Aorta (tissue), 5 donors: ENCODE measurements around the gene MAPK7. TPM values are rescaled to one million over a fixed set of nuclear protein-coding genes. Genes with fewer than 3 reads are reported as not detected.

ENCODE experiments used
- ATAC-seq: fragments of 200-7000 bp; cut with Tn5 transposase; one replicate; pipeline ENCODE4 v1.9.1; 2022; ENCODE audit warnings: moderate library complexity; ENCODE audit not compliant: low FRiP score
- DNase-seq, 2 donors: peaks; one replicate each; pipeline ENCODE4 v3.0.0-alpha.2; 2020
- H3K27ac ChIP-seq, 2 donors: one replicate each; pipeline ENCODE4 v1.5.1; 2013; ENCODE audit warnings: low read length in 2 of 2, mild to moderate bottlenecking in 2 of 2, moderate library complexity in 2 of 2, control low read depth in 1 of 2, inconsistent platforms in 1 of 2, low read depth in 1 of 2
- H3K27me3 ChIP-seq, 2 donors: one replicate each; pipeline ENCODE4 v1.6.1; 2013; ENCODE audit warnings: control low read depth in 1 of 2, low read length in 1 of 2, mild to moderate bottlenecking in 1 of 2, moderate library complexity in 1 of 2; ENCODE audit not compliant: insufficient read depth in 2 of 2, control insufficient read depth in 1 of 2
- H3K36me3 ChIP-seq, 2 donors: one replicate each; pipeline ENCODE4 v1.6.1; 2013; ENCODE audit warnings: control low read depth in 1 of 2, low read length in 1 of 2, mild to moderate bottlenecking in 1 of 2; ENCODE audit not compliant: insufficient read depth in 2 of 2, control insufficient read depth in 1 of 2
- H3K4me1 ChIP-seq, 2 donors: one replicate each; pipeline ENCODE4 v1.6.1; 2013; ENCODE audit warnings: low read length in 2 of 2, control low read depth in 1 of 2, mild to moderate bottlenecking in 1 of 2, moderate library complexity in 1 of 2; ENCODE audit not compliant: insufficient read depth in 2 of 2, control insufficient read depth in 1 of 2
- H3K4me3 ChIP-seq, 2 donors: one replicate each; pipeline ENCODE4 v1.5.1; 2013; ENCODE audit warnings: low read length in 2 of 2, control low read depth in 1 of 2, mild to moderate bottlenecking in 1 of 2
- H3K9me3 ChIP-seq: one replicate; pipeline ENCODE4 v1.6.1; 2013; ENCODE audit warnings: mild to moderate bottlenecking, low read length; ENCODE audit not compliant: control insufficient read depth
- WGBS, 2 donors: extraction: QIAGEN DNeasy Blood & Tissue Kit; methylation state at CpG; one replicate each; pipeline ENCODE4 v1.1.7; 2013; 5-methylcytosine and 5-hydroxymethylcytosine counted together
- intact Hi-C, 2 donors: fragments of 100-400 bp; cut with DNase I; formaldehyde crosslinking; loops; one replicate each; pipeline versions ENCODE4 v1.14.2 to v1.15.0; 2022
- polyA plus RNA-seq, 2 donors: library from polyadenylated mRNA; stranded (reverse); fragments of 200-250 nt; gene quantifications; one replicate each; pipeline ENCODE4 v1.2.3, GENCODE V29; 2013
- total RNA-seq, 2 donors: library from RNA; stranded (reverse); fragmentation: NEBNext Ultra II Directional; extraction: Animal tissue kit (Norgen Biotek cat#: 25700); gene quantifications; one replicate each; pipeline ENCODE4 v1.2.1, GENCODE V29; 2021
- donor health status: healthy with polysubstance abuse.
- donor health status: Bipolar disorder and iron deficiency.
- donor health status: DM: no; HTN: no; CAD: no.
- donor health status: DM: no; HTN: no; CAD: no.
- donor health status: DM: yes; HTN: yes; CAD: no.

Gene MAPK7
- total and polyA plus RNA-seq, 4 donors, result 5.4 to 34.1 (median 29.5) TPM

DNA sequence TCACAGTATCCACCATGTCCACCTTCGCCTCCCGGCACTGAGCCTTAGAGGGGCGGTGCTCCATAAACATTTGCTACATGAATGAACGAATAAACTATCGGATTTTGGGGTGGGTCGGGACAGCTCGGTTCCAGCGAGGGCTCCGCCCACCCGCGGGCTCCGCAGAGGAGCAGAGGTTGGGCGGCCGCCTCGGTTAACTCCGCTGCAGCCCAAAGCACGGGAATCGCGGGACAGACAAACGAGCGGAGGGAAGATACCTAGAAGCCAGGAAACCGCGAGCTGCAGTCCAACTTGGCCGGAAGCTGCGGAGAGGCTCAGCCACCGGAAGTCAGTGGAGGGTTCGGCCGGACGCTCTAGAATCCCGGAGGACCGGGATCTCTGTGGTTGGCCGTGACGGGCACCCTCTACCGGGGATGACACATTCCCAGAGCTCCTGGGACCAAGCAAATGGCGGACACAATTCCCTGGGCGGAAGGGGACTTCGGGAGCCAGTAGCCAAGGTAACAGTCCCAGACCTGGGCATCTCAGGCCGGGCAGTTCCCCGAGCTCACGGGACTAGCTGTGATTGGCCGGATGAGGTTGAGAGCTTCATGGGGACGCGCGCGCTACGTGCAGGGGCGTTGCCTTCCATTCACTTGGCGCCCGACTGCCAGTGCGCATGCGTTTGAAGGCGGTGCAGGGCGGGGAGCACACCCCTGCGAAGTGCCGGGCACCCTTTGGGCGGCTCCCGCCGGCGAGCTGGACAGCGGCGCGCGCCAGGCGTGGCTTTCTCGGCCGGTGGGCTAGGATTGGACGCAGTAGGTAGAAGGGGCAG is 489 bp upstream of the MAPK7 start:
- ATAC-seq (peak; percentile 97), DNase-seq (peak; percentile 99)
- H3K27me3 ChIP-seq, result no peaks in the 10 kb centered on the region
- peaks cover 0 to 5% of the 10 kb centered on the region in 2 donors for H3K36me3 ChIP-seq
- H3K4me1 ChIP-seq, result peaks cover 0 to 3% of the 10 kb centered on the region in 2 donors
- H3K9me3 ChIP-seq, result no peaks in the 10 kb centered on the region
- H3K27ac ChIP-seq, result peak overlapping the region; percentile 54 to 83
- peak overlapping the region; percentile 38 to 43 for H3K4me3 ChIP-seq
- 0% methylated on average over 63 to 67 of the region's 67 CpGs for WGBS, 2 donors
- intact Hi-C loops, result loop anchor here in 1 of 2 donors (5.0 kb wide), 1 partner anchor 69 kb away; no protein-coding TSS in a partner anchor

GRCh38 chr17:19379361-19380065 is 1.2 kb downstream of the MAPK7 start:
- Histone ChIP-seq H3K27me3 (no peaks in the 10 kb centered on the region), H3K4me1 (peaks cover 0 to 3% of the 10 kb centered on the region in 2 donors), H3K4me3 (peak overlapping the region in 1 of 2 donors; percentile 75), H3K36me3 (peaks cover 0 to 5% of the 10 kb centered on the region in 2 donors), H3K27ac (peak overlapping the region in 1 of 2 donors; percentile 43), H3K9me3 (no peaks in the 10 kb centered on the region)
- ATAC-seq (no peak), DNase-seq (peak in 1 of 2 donors; percentile 56)
- intact Hi-C loops, result loop anchor here in 1 of 2 donors (5.0 kb wide), 1 partner anchor 68 kb away; no protein-coding TSS in a partner anchor
- WGBS, 2 donors, result 64 to 66% methylated on average over 13 of the region's 13 CpGs

GRCh38 chr17:19380481-19381301 is 2.4 kb downstream of the MAPK7 start:
- no peaks in the 10 kb centered on the region for H3K9me3 ChIP-seq
- 85% methylated on average over 29 of the region's 29 CpGs for WGBS, 2 donors
- DNase-seq, result peak in 1 of 2 donors; percentile 59
- no peak for ATAC-seq
- no peaks in the 10 kb centered on the region for H3K27me3 ChIP-seq
- no peak overlapping the region for H3K27ac ChIP-seq
- H3K36me3 ChIP-seq, result peaks cover 0 to 5% of the 10 kb centered on the region in 2 donors
- peaks cover 0 to 8% of the 10 kb centered on the region in 2 donors for H3K4me1 ChIP-seq
- H3K4me3 ChIP-seq, result no peak overlapping the region
- intact Hi-C loops, result no loop called here

GRCh38 chr17:19381361-19381740 is 3.1 kb downstream of the MAPK7 start:
- H3K27ac ChIP-seq, result no peak overlapping the region
- no peaks in the 10 kb centered on the region for H3K9me3 ChIP-seq
- intact Hi-C loops, result no loop called here
- H3K27me3 ChIP-seq, result no peaks in the 10 kb centered on the region
- H3K36me3 ChIP-seq, result peaks cover 0 to 5% of the 10 kb centered on the region in 2 donors
- ATAC-seq, result no peak
- DNase-seq, result peak in 1 of 2 donors; percentile 43
- H3K4me1 ChIP-seq, result peaks cover 0 to 8% of the 10 kb centered on the region in 2 donors
- 87 to 91% methylated on average over 7 of the region's 7 CpGs for WGBS, 2 donors
- H3K4me3 ChIP-seq, result no peak overlapping the region

GRCh38 chr17:19381741-19382444 is 3.6 kb downstream of the MAPK7 start:
- no peak overlapping the region for H3K27ac ChIP-seq
- DNase-seq (peak in 1 of 2 donors; percentile 68), ATAC-seq (no peak)
- WGBS, 2 donors, result 85 to 86% methylated on average over 31 of the region's 31 CpGs
- H3K4me1 ChIP-seq, result peaks cover 0 to 8% of the 10 kb centered on the region in 2 donors
- H3K4me3 ChIP-seq, result no peak overlapping the region
- no peaks in the 10 kb centered on the region for H3K9me3 ChIP-seq
- intact Hi-C loops, result no loop called here
- no peaks in the 10 kb centered on the region for H3K27me3 ChIP-seq
- peaks cover 0 to 5% of the 10 kb centered on the region in 2 donors for H3K36me3 ChIP-seq

GRCh38 chr17:19382531-19383444 is 4.5 kb downstream of the MAPK7 start:
- WGBS, 2 donors, result 58 to 60% methylated on average over 13 of the region's 13 CpGs
- intact Hi-C loops, result no loop called here
- H3K27ac ChIP-seq, result no peak overlapping the region
- peaks cover 0 to 5% of the 10 kb centered on the region in 2 donors for H3K36me3 ChIP-seq
- peak in 1 of 2 donors; percentile 67 for DNase-seq
- peaks cover 0 to 8% of the 10 kb centered on the region in 2 donors for H3K4me1 ChIP-seq
- no peak overlapping the region for H3K4me3 ChIP-seq
- ATAC-seq, result no peak
- no peaks in the 10 kb centered on the region for H3K27me3 ChIP-seq
- H3K9me3 ChIP-seq, result no peaks in the 10 kb centered on the region

DNA sequence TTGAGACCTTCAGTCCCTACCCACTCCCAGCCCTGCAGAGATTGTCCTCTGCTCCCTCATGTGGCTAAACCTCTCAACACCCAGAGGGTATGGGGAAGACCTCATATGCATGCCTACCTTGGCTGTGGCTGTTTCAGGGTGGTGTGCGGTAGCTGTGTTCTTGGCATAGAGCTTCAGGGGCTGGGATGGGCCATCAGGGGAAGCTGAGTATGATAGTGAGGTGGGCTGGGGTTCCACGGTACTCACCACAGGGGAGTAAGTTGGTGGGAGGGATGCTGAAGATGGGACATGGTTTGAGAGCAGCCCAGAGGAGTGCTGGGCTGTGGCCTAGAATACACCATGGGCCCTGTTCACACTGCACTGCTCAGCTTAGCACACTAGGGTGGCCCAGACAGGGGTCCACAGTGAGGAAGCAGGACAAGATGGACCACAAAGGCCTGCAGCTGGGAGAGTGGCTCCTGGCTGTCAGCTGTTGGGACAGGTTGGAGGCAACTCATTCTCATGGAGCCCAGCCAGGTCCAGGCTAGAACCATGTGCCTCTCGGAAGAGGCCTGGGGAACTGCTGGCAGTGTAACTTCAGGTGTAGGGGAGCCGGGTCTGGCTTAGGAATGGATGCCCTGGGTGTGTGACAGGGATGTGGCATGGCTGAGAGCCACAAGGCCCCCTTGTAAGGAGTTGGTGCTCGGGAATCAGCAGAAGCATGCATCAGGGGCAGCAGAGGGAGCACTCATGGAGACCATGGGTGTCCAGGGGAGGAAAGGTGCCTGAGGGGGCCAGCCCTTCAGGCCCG is 5.6 kb downstream of the MAPK7 start:
- no peak overlapping the region for H3K4me3 ChIP-seq
- H3K9me3 ChIP-seq, result no peaks in the 10 kb centered on the region
- intact Hi-C loops, result no loop called here
- no peaks in the 10 kb centered on the region for H3K27me3 ChIP-seq
- peaks cover 0 to 5% of the 10 kb centered on the region in 2 donors for H3K36me3 ChIP-seq
- peak in 1 of 2 donors; percentile 72 for DNase-seq
- peaks cover 0 to 13% of the 10 kb centered on the region in 2 donors for H3K4me1 ChIP-seq
- no peak for ATAC-seq
- 18 to 27% methylated on average over 6 of the region's 6 CpGs for WGBS, 2 donors
- H3K27ac ChIP-seq, result peak overlapping the region in 1 of 2 donors; percentile 68
